SK-N-SH (cell line): ENCODE measurements around the gene SLC12A4. TPM values are rescaled to one million over a fixed set of nuclear protein-coding genes. Genes with fewer than 3 reads are reported as not detected.

ENCODE experiments used
- CTCF ChIA-PET: fragments of 300-600, 350-600 bp; formaldehyde crosslinking; extraction: SDS; loops from one replicate; lab custom pipeline; 2021; lab: Yijun Ruan, JAX
- POLR2A ChIA-PET: fragments of 350-600 bp; sonication (Branson Sonifier 250); formaldehyde crosslinking; extraction: SDS; loops from one replicate; lab custom pipeline; 2020; ENCODE audit warnings: antibody characterized with exemption, inconsistent platforms; lab: Yijun Ruan, JAX
- DNase-seq: peaks from one replicate; pipeline ENCODE4 v3.0.0; 2012
- H2AFZ ChIP-seq: fragments of 200-600 bp; sonication (generic); 2 replicates; pipeline ENCODE4 v1.8.1; 2016; ENCODE audit warnings: antibody characterized with exemption, mild to moderate bottlenecking, low read depth
- H3F3A ChIP-seq: fragments of 200-600 bp; sonication (generic); replicated peaks from 2 replicates; pipeline ENCODE3; 2016; ENCODE audit warnings: antibody characterized with exemption, mild to moderate bottlenecking; ENCODE audit not compliant: insufficient read depth
- H3K27ac ChIP-seq, 2 experiments: fragments of 200-500 bp in 1 of 2; fragments of 200-600 bp in 1 of 2; sonication (Bioruptor generic) in 1 of 2; sonication (generic), shearing (Covaris generic) in 1 of 2; 2 replicates each; pipeline versions ENCODE4 v1.5.1 to v1.6.1; 2014 to 2016; ENCODE audit warnings: low read depth in 2 of 2, inconsistent platforms in 1 of 2, low read length in 1 of 2, mild to moderate bottlenecking in 1 of 2, mixed read lengths in 1 of 2
- H3K27me3 ChIP-seq: fragments of 200-600 bp; sonication (generic), shearing (Covaris generic); 2 replicates; pipeline ENCODE4 v1.6.1; 2016; ENCODE audit warnings: mixed run types; ENCODE audit not compliant: insufficient read depth
- H3K36me3 ChIP-seq, 2 experiments: fragments of 200-500 bp in 1 of 2; fragments of 200-600 bp in 1 of 2; sonication (Bioruptor generic) in 1 of 2; sonication (generic) in 1 of 2; replicated peaks in 1 of 2; 2 replicates each; pipeline versions ENCODE3 to v1.5.1; 2014 to 2016; ENCODE audit warnings: low read length in 1 of 2, mild to moderate bottlenecking in 1 of 2; ENCODE audit not compliant: insufficient read depth in 2 of 2, control insufficient read depth in 1 of 2
- H3K4me1 ChIP-seq, 2 experiments: fragments of 200-500 bp in 1 of 2; fragments of 200-600 bp in 1 of 2; sonication (Bioruptor generic) in 1 of 2; sonication (generic), shearing (Covaris generic) in 1 of 2; 2 replicates each; pipeline versions ENCODE4 v1.5.1 to v1.6.1; 2014 to 2016; ENCODE audit warnings: low read depth in 1 of 2, low read length in 1 of 2, mixed run types in 1 of 2; ENCODE audit not compliant: insufficient read depth in 2 of 2, control insufficient read depth in 1 of 2
- H3K4me2 ChIP-seq: fragments of 200-600 bp; sonication (generic), shearing (Covaris generic); 2 replicates; pipeline ENCODE4 v1.6.1; 2017; ENCODE audit warnings: mixed run types
- H3K4me3 ChIP-seq, 2 experiments: fragments of 200-500 bp in 1 of 2; fragments of 200-600 bp in 1 of 2; sonication (Bioruptor generic) in 1 of 2; sonication (generic), shearing (Covaris generic) in 1 of 2; 2 replicates each; pipeline versions ENCODE4 v1.5.1 to v1.8.1; 2014 to 2016; ENCODE audit warnings: low read depth in 2 of 2, inconsistent platforms in 1 of 2, low read length in 1 of 2, mild to moderate bottlenecking in 1 of 2, mixed read lengths in 1 of 2, moderate library complexity in 1 of 2
- H3K79me2 ChIP-seq: fragments of 200-600 bp; sonication (generic); 2 replicates; pipeline ENCODE4 v1.8.1; 2017; ENCODE audit warnings: mild to moderate bottlenecking; ENCODE audit not compliant: insufficient read depth
- H3K9ac ChIP-seq: fragments of 200-600 bp; sonication (generic); 2 replicates; pipeline ENCODE4 v1.6.1; 2017; ENCODE audit warnings: mixed run types
- H3K9me2 ChIP-seq: fragments of 200-600 bp; sonication (generic); 2 replicates; pipeline ENCODE4 v1.6.1; 2017; ENCODE audit warnings: mixed run types
- H3K9me3 ChIP-seq: fragments of 200-600 bp; sonication (generic); 2 replicates; pipeline ENCODE4 v1.6.1; 2017; ENCODE audit warnings: mixed run types, mild to moderate bottlenecking, moderate library complexity
- H4K20me1 ChIP-seq: fragments of 200-600 bp; sonication (generic); 2 replicates; pipeline ENCODE4 v1.6.1; 2017; ENCODE audit warnings: mild to moderate bottlenecking, mixed run types; ENCODE audit not compliant: insufficient read depth
- CHD2 ChIP-seq: fragments of 150-350 bp; IDR thresholded peaks from 2 replicates; pipeline ENCODE4 v1.6.1; 2018; ENCODE audit warnings: low read length; ENCODE audit not compliant: partially characterized antibody
- ELF1 ChIP-seq: IDR thresholded peaks from 2 replicates; pipeline ENCODE4 v1.4.0; 2012
- EZH2phosphoT487 ChIP-seq: fragments of 200-600 bp; sonication (generic); IDR thresholded peaks from 2 replicates; pipeline ENCODE4 v1.6.1; 2017; ENCODE audit warnings: low read depth, mixed run types, mild to moderate bottlenecking, antibody characterized with exemption, moderate library complexity, borderline replicate concordance
- FOSL2 ChIP-seq: IDR thresholded peaks from 2 replicates; pipeline ENCODE4 v1.4.0; 2012; ENCODE audit warnings: low read depth, mild to moderate bottlenecking, moderate library complexity, borderline replicate concordance
- FOXJ3 ChIP-seq: sonication (generic); formaldehyde crosslinking; IDR thresholded peaks from 2 replicates; pipeline ENCODE4 v1.5.1; 2020; ENCODE audit warnings: mild to moderate bottlenecking, missing genetic modification reagents
- FOXM1 ChIP-seq: IDR thresholded peaks from 2 replicates; pipeline ENCODE4 v1.4.0; 2012; ENCODE audit warnings: low read depth, mild to moderate bottlenecking
- GATA2 ChIP-seq: sonication (generic); formaldehyde crosslinking; IDR thresholded peaks from 2 replicates; pipeline ENCODE4 v1.5.0; 2020; ENCODE audit warnings: mild to moderate bottlenecking, missing genetic modification reagents
- JUND ChIP-seq: IDR thresholded peaks from 2 replicates; pipeline ENCODE4 v1.4.0; 2012
- MEF2A ChIP-seq: IDR thresholded peaks from 2 replicates; pipeline ENCODE4 v1.4.0; 2012; ENCODE audit warnings: low read depth, borderline replicate concordance
- NRF1 ChIP-seq: IDR thresholded peaks from 2 replicates; pipeline ENCODE4 v1.6.1; 2012; ENCODE audit warnings: low read depth, mild to moderate bottlenecking, low read length
- POLR2AphosphoS5 ChIP-seq: IDR thresholded peaks from 2 replicates; pipeline ENCODE4 v1.6.1; 2012; ENCODE audit warnings: low read depth, low read length
- RAD21 ChIP-seq: IDR thresholded peaks from 2 replicates; pipeline ENCODE4 v1.6.1; 2012; ENCODE audit warnings: mild to moderate bottlenecking, low read length
- RCOR1 ChIP-seq: fragments of 150-350 bp; IDR thresholded peaks from 2 replicates; pipeline ENCODE4 v1.6.1; 2017; ENCODE audit warnings: antibody characterized with exemption, low read length
- RXRA ChIP-seq: IDR thresholded peaks from 2 replicates; pipeline ENCODE4 v1.4.0; 2012; ENCODE audit warnings: low read depth, mild to moderate bottlenecking, borderline replicate concordance
- SIN3A ChIP-seq: IDR thresholded peaks from 2 replicates; pipeline ENCODE4 v1.6.1; 2012; ENCODE audit warnings: low read depth, mild to moderate bottlenecking, low read length, moderate library complexity, borderline replicate concordance
- TAF1 ChIP-seq: IDR thresholded peaks from 2 replicates; pipeline ENCODE4 v1.6.1; 2012; ENCODE audit warnings: low read depth, mild to moderate bottlenecking, low read length, moderate library complexity, borderline replicate concordance
- TCF12 ChIP-seq: IDR thresholded peaks from 2 replicates; pipeline ENCODE4 v1.4.0; 2012
- TEAD4 ChIP-seq: IDR thresholded peaks from 2 replicates; pipeline ENCODE4 v1.4.0; 2012; ENCODE audit warnings: mild to moderate bottlenecking, borderline replicate concordance; ENCODE audit not compliant: insufficient read depth
- YY1 ChIP-seq: IDR thresholded peaks from 2 replicates; pipeline ENCODE4 v1.4.0; 2012; ENCODE audit warnings: low read depth, mild to moderate bottlenecking
- WGBS: methylation state at CpG from one replicate; pipeline ENCODE4 v1.1.6; 2017; ENCODE audit warnings: low lambda C conversion rate; 5-methylcytosine and 5-hydroxymethylcytosine counted together
- polyA plus RNA-seq, 3 experiments: library from polyadenylated mRNA; depleted of rRNA; stranded (reverse); fragments of >200 nt; gene quantifications; 2 replicates each; pipeline ENCODE4 v1.2.3, GENCODE V29; 2012
- TF ChIP-seq, protein P1 (sequence below): IDR thresholded peaks from 2 replicates; pipeline ENCODE4 v1.4.0; 2012; ENCODE audit warnings: low read depth, borderline replicate concordance
- TF ChIP-seq, protein P2 (sequence below): IDR thresholded peaks from 2 replicates; pipeline ENCODE4; 2012
- TF ChIP-seq, protein P3 (sequence below): fragments of 150-350 bp; IDR thresholded peaks from 2 replicates; pipeline ENCODE4 v1.6.1; 2017; ENCODE audit warnings: antibody characterized with exemption, low read length, low read depth, borderline replicate concordance
- TF ChIP-seq, protein P4 (sequence below): IDR thresholded peaks from 2 replicates; pipeline ENCODE4 v1.6.1; 2012; ENCODE audit warnings: mild to moderate bottlenecking, low read depth, low read length, moderate library complexity
- TF ChIP-seq, protein P5 (sequence below): IDR thresholded peaks from 2 replicates; pipeline ENCODE4 v1.4.0; 2012; ENCODE audit warnings: low read depth
- TF ChIP-seq, protein P6 (sequence below): fragments of 200-600 bp; sonication (generic); IDR thresholded peaks from 2 replicates; pipeline ENCODE4 v1.6.1; 2017; ENCODE audit warnings: antibody characterized with exemption, mild to moderate bottlenecking, moderate library complexity
- TF ChIP-seq, protein P7 (sequence below): fragments of 150-350 bp; IDR thresholded peaks from 2 replicates; pipeline ENCODE4 v1.6.1; 2016; ENCODE audit warnings: mild to moderate bottlenecking, low read depth, low read length

The SLC12A4 gene
- polyA plus RNA-seq, 1 of the 3 experiments (the other 2 are of a cell fraction) = 75.8 TPM

DNA sequence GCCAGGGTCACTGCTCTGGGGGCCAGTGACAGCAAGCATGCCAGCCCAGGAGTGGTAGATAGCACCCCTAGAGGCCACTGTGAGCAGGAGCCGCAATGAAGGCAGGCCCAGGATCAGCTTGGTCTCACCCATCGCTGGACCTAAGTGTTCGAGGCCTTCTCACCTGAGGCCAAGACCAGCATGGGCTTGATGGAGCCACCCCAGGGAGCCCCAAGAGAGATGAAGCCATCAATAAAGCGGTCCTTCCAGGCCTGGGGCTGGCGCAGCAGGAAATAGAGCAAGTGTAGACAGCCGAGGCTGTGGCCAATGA is 26.3 kb downstream of the SLC12A4 start:
- Histone ChIP-seq H3K27ac (no peak overlapping the region; a peak in 1 of 4 replicates), H3K9ac (no peak overlapping the region), H3K4me3 (peak overlapping the region in 1 of 2 experiments; percentile 16; a peak in 1 of 4 replicates), H3K9me2 (no peaks in the 10 kb centered on the region), H3K36me3 (peaks cover 12 to 49% of the 10 kb centered on the region in 2 experiments), H3K9me3 (no peaks in the 10 kb centered on the region), H3K27me3 (no peaks in the 10 kb centered on the region), H4K20me1 (peaks cover 13% of the 10 kb centered on the region; the same call in 1 of the 2 replicates), H3K4me2 (no peak overlapping the region), H3K79me2 (peaks cover 21% of the 10 kb centered on the region), H3K4me1 (peaks cover 4 to 25% of the 10 kb centered on the region in 2 experiments; a peak in 2 of 4 replicates), H3F3A (peaks cover 27% of the 10 kb centered on the region), H2AFZ (no peak overlapping the region)
- ChIA-PET CTCF (interaction anchor here (0.5 to 28.1 kb wide), 21 partner anchors 8 to 1868 kb away, joined by 3 to 564 read pairs (median 5); partner anchors contain the start of genes CARMIL2, CTRL, EDC4 and NFATC3), POLR2A (interaction anchor here (1.0 to 1.6 kb wide), 2 partner anchors 8 to 53 kb away, joined by 3 to 4 read pairs; no protein-coding TSS in a partner anchor)
- peak; percentile 85 for DNase-seq
- 94% methylated on average over 3 of the region's 6 CpGs for WGBS
- TF ChIP-seq YY1 = no peak
- no peak for TF ChIP-seq GATA2 (CRISPR knock-in tag)
- TF ChIP-seq FOXM1 = no peak
- TF ChIP-seq SIN3A = no peak
- no peak for TF ChIP-seq ELF1
- peak; percentile 63 for TF ChIP-seq RAD21
- TF ChIP-seq, protein P1, sequence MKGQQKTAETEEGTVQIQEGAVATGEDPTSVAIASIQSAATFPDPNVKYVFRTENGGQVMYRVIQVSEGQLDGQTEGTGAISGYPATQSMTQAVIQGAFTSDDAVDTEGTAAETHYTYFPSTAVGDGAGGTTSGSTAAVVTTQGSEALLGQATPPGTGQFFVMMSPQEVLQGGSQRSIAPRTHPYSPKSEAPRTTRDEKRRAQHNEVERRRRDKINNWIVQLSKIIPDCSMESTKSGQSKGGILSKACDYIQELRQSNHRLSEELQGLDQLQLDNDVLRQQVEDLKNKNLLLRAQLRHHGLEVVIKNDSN = no peak
- TF ChIP-seq POLR2AphosphoS5 = no peak
- no peak for TF ChIP-seq NRF1
- TF ChIP-seq FOXJ3 (CRISPR knock-in tag) = no peak
- TF ChIP-seq, protein P2, sequence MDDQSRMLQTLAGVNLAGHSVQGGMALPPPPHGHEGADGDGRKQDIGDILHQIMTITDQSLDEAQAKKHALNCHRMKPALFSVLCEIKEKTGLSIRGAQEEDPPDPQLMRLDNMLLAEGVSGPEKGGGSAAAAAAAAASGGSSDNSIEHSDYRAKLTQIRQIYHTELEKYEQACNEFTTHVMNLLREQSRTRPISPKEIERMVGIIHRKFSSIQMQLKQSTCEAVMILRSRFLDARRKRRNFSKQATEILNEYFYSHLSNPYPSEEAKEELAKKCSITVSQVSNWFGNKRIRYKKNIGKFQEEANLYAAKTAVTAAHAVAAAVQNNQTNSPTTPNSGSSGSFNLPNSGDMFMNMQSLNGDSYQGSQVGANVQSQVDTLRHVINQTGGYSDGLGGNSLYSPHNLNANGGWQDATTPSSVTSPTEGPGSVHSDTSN = no peak
- TF ChIP-seq RCOR1 = no peak
- TF ChIP-seq MEF2A = no peak
- TF ChIP-seq, protein P3, sequence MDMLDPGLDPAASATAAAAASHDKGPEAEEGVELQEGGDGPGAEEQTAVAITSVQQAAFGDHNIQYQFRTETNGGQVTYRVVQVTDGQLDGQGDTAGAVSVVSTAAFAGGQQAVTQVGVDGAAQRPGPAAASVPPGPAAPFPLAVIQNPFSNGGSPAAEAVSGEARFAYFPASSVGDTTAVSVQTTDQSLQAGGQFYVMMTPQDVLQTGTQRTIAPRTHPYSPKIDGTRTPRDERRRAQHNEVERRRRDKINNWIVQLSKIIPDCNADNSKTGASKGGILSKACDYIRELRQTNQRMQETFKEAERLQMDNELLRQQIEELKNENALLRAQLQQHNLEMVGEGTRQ = no peak
- TF ChIP-seq TEAD4 = no peak
- TF ChIP-seq, protein P4, sequence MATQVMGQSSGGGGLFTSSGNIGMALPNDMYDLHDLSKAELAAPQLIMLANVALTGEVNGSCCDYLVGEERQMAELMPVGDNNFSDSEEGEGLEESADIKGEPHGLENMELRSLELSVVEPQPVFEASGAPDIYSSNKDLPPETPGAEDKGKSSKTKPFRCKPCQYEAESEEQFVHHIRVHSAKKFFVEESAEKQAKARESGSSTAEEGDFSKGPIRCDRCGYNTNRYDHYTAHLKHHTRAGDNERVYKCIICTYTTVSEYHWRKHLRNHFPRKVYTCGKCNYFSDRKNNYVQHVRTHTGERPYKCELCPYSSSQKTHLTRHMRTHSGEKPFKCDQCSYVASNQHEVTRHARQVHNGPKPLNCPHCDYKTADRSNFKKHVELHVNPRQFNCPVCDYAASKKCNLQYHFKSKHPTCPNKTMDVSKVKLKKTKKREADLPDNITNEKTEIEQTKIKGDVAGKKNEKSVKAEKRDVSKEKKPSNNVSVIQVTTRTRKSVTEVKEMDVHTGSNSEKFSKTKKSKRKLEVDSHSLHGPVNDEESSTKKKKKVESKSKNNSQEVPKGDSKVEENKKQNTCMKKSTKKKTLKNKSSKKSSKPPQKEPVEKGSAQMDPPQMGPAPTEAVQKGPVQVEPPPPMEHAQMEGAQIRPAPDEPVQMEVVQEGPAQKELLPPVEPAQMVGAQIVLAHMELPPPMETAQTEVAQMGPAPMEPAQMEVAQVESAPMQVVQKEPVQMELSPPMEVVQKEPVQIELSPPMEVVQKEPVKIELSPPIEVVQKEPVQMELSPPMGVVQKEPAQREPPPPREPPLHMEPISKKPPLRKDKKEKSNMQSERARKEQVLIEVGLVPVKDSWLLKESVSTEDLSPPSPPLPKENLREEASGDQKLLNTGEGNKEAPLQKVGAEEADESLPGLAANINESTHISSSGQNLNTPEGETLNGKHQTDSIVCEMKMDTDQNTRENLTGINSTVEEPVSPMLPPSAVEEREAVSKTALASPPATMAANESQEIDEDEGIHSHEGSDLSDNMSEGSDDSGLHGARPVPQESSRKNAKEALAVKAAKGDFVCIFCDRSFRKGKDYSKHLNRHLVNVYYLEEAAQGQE = no peak
- no peak for TF ChIP-seq JUND
- TF ChIP-seq TCF12 = no peak
- TF ChIP-seq, protein P5, sequence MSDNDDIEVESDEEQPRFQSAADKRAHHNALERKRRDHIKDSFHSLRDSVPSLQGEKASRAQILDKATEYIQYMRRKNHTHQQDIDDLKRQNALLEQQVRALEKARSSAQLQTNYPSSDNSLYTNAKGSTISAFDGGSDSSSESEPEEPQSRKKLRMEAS = no peak
- no peak for TF ChIP-seq TAF1
- TF ChIP-seq, protein P6, sequence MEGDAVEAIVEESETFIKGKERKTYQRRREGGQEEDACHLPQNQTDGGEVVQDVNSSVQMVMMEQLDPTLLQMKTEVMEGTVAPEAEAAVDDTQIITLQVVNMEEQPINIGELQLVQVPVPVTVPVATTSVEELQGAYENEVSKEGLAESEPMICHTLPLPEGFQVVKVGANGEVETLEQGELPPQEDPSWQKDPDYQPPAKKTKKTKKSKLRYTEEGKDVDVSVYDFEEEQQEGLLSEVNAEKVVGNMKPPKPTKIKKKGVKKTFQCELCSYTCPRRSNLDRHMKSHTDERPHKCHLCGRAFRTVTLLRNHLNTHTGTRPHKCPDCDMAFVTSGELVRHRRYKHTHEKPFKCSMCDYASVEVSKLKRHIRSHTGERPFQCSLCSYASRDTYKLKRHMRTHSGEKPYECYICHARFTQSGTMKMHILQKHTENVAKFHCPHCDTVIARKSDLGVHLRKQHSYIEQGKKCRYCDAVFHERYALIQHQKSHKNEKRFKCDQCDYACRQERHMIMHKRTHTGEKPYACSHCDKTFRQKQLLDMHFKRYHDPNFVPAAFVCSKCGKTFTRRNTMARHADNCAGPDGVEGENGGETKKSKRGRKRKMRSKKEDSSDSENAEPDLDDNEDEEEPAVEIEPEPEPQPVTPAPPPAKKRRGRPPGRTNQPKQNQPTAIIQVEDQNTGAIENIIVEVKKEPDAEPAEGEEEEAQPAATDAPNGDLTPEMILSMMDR = peak; percentile 73
- TF ChIP-seq FOSL2 = no peak
- no peak for TF ChIP-seq CHD2
- TF ChIP-seq RXRA = no peak
- no peak for TF ChIP-seq EZH2phosphoT487
- TF ChIP-seq, protein P7, sequence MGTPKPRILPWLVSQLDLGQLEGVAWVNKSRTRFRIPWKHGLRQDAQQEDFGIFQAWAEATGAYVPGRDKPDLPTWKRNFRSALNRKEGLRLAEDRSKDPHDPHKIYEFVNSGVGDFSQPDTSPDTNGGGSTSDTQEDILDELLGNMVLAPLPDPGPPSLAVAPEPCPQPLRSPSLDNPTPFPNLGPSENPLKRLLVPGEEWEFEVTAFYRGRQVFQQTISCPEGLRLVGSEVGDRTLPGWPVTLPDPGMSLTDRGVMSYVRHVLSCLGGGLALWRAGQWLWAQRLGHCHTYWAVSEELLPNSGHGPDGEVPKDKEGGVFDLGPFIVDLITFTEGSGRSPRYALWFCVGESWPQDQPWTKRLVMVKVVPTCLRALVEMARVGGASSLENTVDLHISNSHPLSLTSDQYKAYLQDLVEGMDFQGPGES = no peak
